ENCODE measurements around the gene ZNF429.

GRCh38 chr19:21584537-21584936 lies 79.1 kb downstream of the ZNF429 start:
- TF ChIP-seq CTCF (IDR thresholded peaks at IDR 0.05 in 4 of 5, conservative IDR thresholded peaks at IDR 0.05 in 1 of 5) (no peak), POLR2A (IDR thresholded peaks at IDR 0.05) (no peak)

Data from gastrocnemius medialis (tissue), 4 donors.